Keratinocyte (primary cell): ENCODE measurements around the gene CHAC2.

Experiments used
- CTCF ChIP-seq, 3 experiments: IDR thresholded peaks in 1 of 3; conservative IDR thresholded peaks in 1 of 3; optimal IDR thresholded peaks in 1 of 3; 2 replicates in 2 of 3; 3 replicates in 1 of 3; pipeline versions ENCODE3 to v1.5.1; 2011; ENCODE audit warnings: low read length in 3 of 3, mild to moderate bottlenecking in 3 of 3, moderate library complexity in 2 of 3, control low read depth in 1 of 3, inconsistent platforms in 1 of 3; ENCODE audit not compliant: insufficient read depth in 2 of 3; ENCODE audit errors: extremely low read depth in 1 of 3
- EZH2 ChIP-seq: IDR thresholded peaks from one replicate; pipeline ENCODE4 v1.6.1; 2012; ENCODE audit warnings: inconsistent platforms, mild to moderate bottlenecking, low read length, moderate library complexity

- TF ChIP-seq CTCF (optimal IDR thresholded peaks at IDR 0.05 in 1 of 3, IDR thresholded peaks at IDR 0.05 in 1 of 3, conservative IDR thresholded peaks at IDR 0.05 in 1 of 3; ENCODE audit: extremely low read depth in 1 of 3, insufficient read depth in 2 of 3, low read length in 3 of 3) = no peak
- TF ChIP-seq EZH2 = no peak
Observed at GRCh38 chr2:53780056-53780455, 12.5 kb downstream of the CHAC2 start.
